CD14-positive monocyte (primary cell): ENCODE measurements around the gene VANGL1. TPM values are rescaled to one million over a fixed set of nuclear protein-coding genes. Genes with fewer than 3 reads are reported as not detected.
A peak's percentile ranks its signal among the peaks of the same experiment; 100 is the strongest.

Experiments
- DNase-seq, 3 donors: peaks; one replicate each; pipeline ENCODE4 v3.0.0-alpha.2; 2011 to 2022
- H2AFZ ChIP-seq: 2 replicates; pipeline ENCODE4 v1.6.0; 2012; ENCODE audit warnings: mild to moderate bottlenecking, low read depth, low read length, inconsistent platforms; ENCODE audit not compliant: insufficient read depth, poor library complexity, severe bottlenecking
- H3K27ac ChIP-seq, 2 donors: 1 replicate in 1 of 2; 2 replicates in 1 of 2; pipeline ENCODE4 v1.5.1; 2012 to 2013; ENCODE audit warnings: low read length in 2 of 2, control low read depth in 1 of 2, inconsistent platforms in 1 of 2, low read depth in 1 of 2, mild to moderate bottlenecking in 1 of 2
- H3K27me3 ChIP-seq, 2 donors: one replicate each; pipeline versions ENCODE4 v1.6.0 to v1.6.1; 2011 to 2013; ENCODE audit warnings: low read length in 2 of 2; ENCODE audit not compliant: control insufficient read depth in 2 of 2, insufficient read depth in 2 of 2
- H3K36me3 ChIP-seq, 2 donors: replicated peaks in 1 of 2; 1 replicate in 1 of 2; 2 replicates in 1 of 2; pipeline versions ENCODE4 v1.5.1 to v1.6.1; 2012 to 2013; ENCODE audit warnings: low read length in 2 of 2, control low read depth in 1 of 2, inconsistent platforms in 1 of 2, mild to moderate bottlenecking in 1 of 2; ENCODE audit not compliant: insufficient read depth in 2 of 2, control insufficient read depth in 1 of 2
- H3K4me1 ChIP-seq, 2 donors: 1 replicate in 1 of 2; 2 replicates in 1 of 2; pipeline versions ENCODE4 v1.5.1 to v1.6.1; 2012 to 2013; ENCODE audit warnings: low read length in 2 of 2, control low read depth in 1 of 2, inconsistent platforms in 1 of 2, mild to moderate bottlenecking in 1 of 2, moderate library complexity in 1 of 2; ENCODE audit not compliant: insufficient read depth in 2 of 2, control insufficient read depth in 1 of 2
- H3K4me2 ChIP-seq: replicated peaks from 2 replicates; pipeline ENCODE3; 2012; ENCODE audit warnings: low read length, moderate library complexity, mild to moderate bottlenecking; ENCODE audit not compliant: poor library complexity, severe bottlenecking; ENCODE audit errors: extremely low read depth
- H3K4me3 ChIP-seq, 3 experiments: fragments of 200-600 bp in 1 of 3; sonication (generic) in 1 of 3; replicated peaks in 1 of 3; 1 replicate in 2 of 3; 2 replicates in 1 of 3; pipeline ENCODE4 v1.5.1; 2011 to 2013; ENCODE audit warnings: low read length in 3 of 3, mild to moderate bottlenecking in 3 of 3, control low read depth in 2 of 3, low read depth in 2 of 3, inconsistent platforms in 1 of 3, moderate library complexity in 1 of 3
- H3K79me2 ChIP-seq: 2 replicates; pipeline ENCODE4 v1.6.0; 2012; ENCODE audit warnings: mild to moderate bottlenecking, control low read depth, inconsistent platforms, low read length, moderate library complexity; ENCODE audit not compliant: insufficient read depth
- H3K9ac ChIP-seq: 2 replicates; pipeline ENCODE4 v1.6.0; 2017; ENCODE audit warnings: low read length, mild to moderate bottlenecking; ENCODE audit not compliant: insufficient read depth, poor library complexity, severe bottlenecking
- H3K9me3 ChIP-seq, 2 donors: replicated peaks in 1 of 2; 1 replicate in 1 of 2; 2 replicates in 1 of 2; pipeline versions ENCODE4 v1.5.1 to v1.6.1; 2012 to 2013; ENCODE audit warnings: low read length in 2 of 2, control low read depth in 1 of 2; ENCODE audit not compliant: control insufficient read depth in 1 of 2, insufficient read depth in 1 of 2
- H4K20me1 ChIP-seq: 2 replicates; pipeline ENCODE4 v1.6.0; 2012; ENCODE audit warnings: mild to moderate bottlenecking, low read length, control low read depth, moderate library complexity; ENCODE audit not compliant: insufficient read depth
- H3K27ac Mint-ChIP-seq, 7 donors: one replicate each; pipeline ENCODE4 v1.8.0; 2020; ENCODE audit warnings: mild to moderate bottlenecking in 7 of 7, mixed read lengths in 7 of 7, moderate library complexity in 6 of 7, inconsistent platforms in 2 of 7
- H3K27me3 Mint-ChIP-seq, 3 donors: one replicate each; pipeline ENCODE4 v1.8.0; 2021 to 2022; ENCODE audit warnings: low read depth in 3 of 3, mild to moderate bottlenecking in 3 of 3, mixed read lengths in 3 of 3, moderate library complexity in 3 of 3, inconsistent platforms in 1 of 3
- H3K36me3 Mint-ChIP-seq, 2 donors: one replicate each; pipeline ENCODE4 v1.8.0; 2020; ENCODE audit warnings: mixed read lengths in 2 of 2, inconsistent platforms in 1 of 2, mild to moderate bottlenecking in 1 of 2
- H3K4me1 Mint-ChIP-seq: one replicate; pipeline ENCODE4 v1.8.0; 2020; ENCODE audit warnings: mild to moderate bottlenecking, mixed read lengths
- H3K4me3 Mint-ChIP-seq, 2 donors: one replicate each; pipeline ENCODE4 v1.8.0; 2020; ENCODE audit warnings: mild to moderate bottlenecking in 2 of 2, mixed read lengths in 2 of 2, moderate library complexity in 1 of 2
- H3K9me3 Mint-ChIP-seq, 7 donors: one replicate each; pipeline ENCODE4 v1.8.0; 2020 to 2022; ENCODE audit warnings: mixed read lengths in 7 of 7, mild to moderate bottlenecking in 6 of 7, moderate library complexity in 6 of 7, inconsistent platforms in 2 of 7
- WGBS: methylation state at CpG from one replicate; pipeline ENCODE4 v1.1.5; 2013; ENCODE audit warnings: missing lambda C conversion rate; ENCODE audit not compliant: insufficient coverage; 5-methylcytosine and 5-hydroxymethylcytosine counted together
- intact Hi-C, 2 donors: fragments of 100-400 bp; cut with micrococcal nuclease; formaldehyde crosslinking; loops; one replicate each; pipeline versions ENCODE4 v1.15.0 to v1.15.1; 2023
- polyA plus RNA-seq, 3 donors: library from polyadenylated mRNA; depleted of rRNA in 1 of 3; unstranded in 2 of 3; stranded (reverse) in 1 of 3; fragments of 300-500 nt in 2 of 3; fragments of >200 nt in 1 of 3; fragmentation: Illumina TruSeq in 2 of 3; gene quantifications; 1 replicate in 2 of 3; 2 replicates in 1 of 3; pipeline ENCODE4 v1.2.3, GENCODE V29; 2012 to 2021
- TF ChIP-seq, protein P1 (sequence below): fragments of 200-600 bp; IDR thresholded peaks from one replicate; pipeline ENCODE4 v1.8.0; 2022; ENCODE audit warnings: antibody characterized with exemption, mild to moderate bottlenecking

VANGL1 gene
- polyA plus RNA-seq, 3 donors = 0.67 to 2.0 (median 1.3) TPM

GRCh38 chr1:115640384-115640783, 1.4 kb upstream of the VANGL1 start:
- Histone ChIP-seq H2AFZ (no peak overlapping the region), H3K4me3 (no peak overlapping the region), H3K9ac (no peak overlapping the region), H4K20me1 (no peaks in the 10 kb centered on the region), H3K9me3 (peaks cover 15 to 16% of the 10 kb centered on the region in 2 donors), H3K4me1 (peaks cover 6 to 8% of the 10 kb centered on the region in 2 donors), H3K4me2 (no peak overlapping the region), H3K27me3 (peaks cover 8 to 13% of the 10 kb centered on the region in 2 donors), H3K79me2 (peaks cover 4% of the 10 kb centered on the region), H3K36me3 (no peaks in the 10 kb centered on the region), H3K27ac (no peak overlapping the region)
- Mint-ChIP-seq H3K4me1 (peaks cover 12% of the 10 kb centered on the region), H3K27me3 (peaks cover 20 to 30% (median 21%) of the 10 kb centered on the region in 3 donors), H3K9me3 (peaks cover 25 to 48% (median 36%) of the 10 kb centered on the region in 7 donors), H3K4me3 (peak overlapping the region in 1 of 2 donors; percentile 11), H3K36me3 (peaks cover 0 to 4% of the 10 kb centered on the region in 2 donors), H3K27ac (no peak overlapping the region)
- whole genome bisulfite sequencing = no CpG with 5 or more reads among the region's 1 CpG
- TF ChIP-seq, protein P1, sequence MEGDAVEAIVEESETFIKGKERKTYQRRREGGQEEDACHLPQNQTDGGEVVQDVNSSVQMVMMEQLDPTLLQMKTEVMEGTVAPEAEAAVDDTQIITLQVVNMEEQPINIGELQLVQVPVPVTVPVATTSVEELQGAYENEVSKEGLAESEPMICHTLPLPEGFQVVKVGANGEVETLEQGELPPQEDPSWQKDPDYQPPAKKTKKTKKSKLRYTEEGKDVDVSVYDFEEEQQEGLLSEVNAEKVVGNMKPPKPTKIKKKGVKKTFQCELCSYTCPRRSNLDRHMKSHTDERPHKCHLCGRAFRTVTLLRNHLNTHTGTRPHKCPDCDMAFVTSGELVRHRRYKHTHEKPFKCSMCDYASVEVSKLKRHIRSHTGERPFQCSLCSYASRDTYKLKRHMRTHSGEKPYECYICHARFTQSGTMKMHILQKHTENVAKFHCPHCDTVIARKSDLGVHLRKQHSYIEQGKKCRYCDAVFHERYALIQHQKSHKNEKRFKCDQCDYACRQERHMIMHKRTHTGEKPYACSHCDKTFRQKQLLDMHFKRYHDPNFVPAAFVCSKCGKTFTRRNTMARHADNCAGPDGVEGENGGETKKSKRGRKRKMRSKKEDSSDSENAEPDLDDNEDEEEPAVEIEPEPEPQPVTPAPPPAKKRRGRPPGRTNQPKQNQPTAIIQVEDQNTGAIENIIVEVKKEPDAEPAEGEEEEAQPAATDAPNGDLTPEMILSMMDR = no peak
- no peak for DNase-seq
- intact Hi-C loops = no loop called here

- peaks cover 12% of the 10 kb centered on the region for H3K4me1 Mint-ChIP-seq
- peaks cover 0 to 4% of the 10 kb centered on the region in 2 donors for H3K36me3 Mint-ChIP-seq
- H4K20me1 ChIP-seq = no peaks in the 10 kb centered on the region
- H3K4me3 Mint-ChIP-seq = peak overlapping the region; percentile 83 to 89
- peak in 2 of 3 donors; percentile 4 to 10 for DNase-seq
- H3K4me2 ChIP-seq = peak overlapping the region; percentile 98
- H3K27ac ChIP-seq = no peak overlapping the region
- WGBS = under 1% methylated on average over 67 of the region's 78 CpGs
- H3K27me3 ChIP-seq = peaks cover 8 to 13% of the 10 kb centered on the region in 2 donors
- H3K4me1 ChIP-seq = peaks cover 6 to 8% of the 10 kb centered on the region in 2 donors
- TF ChIP-seq, protein P1 = no peak
- peak overlapping the region; percentile 52 to 86 (median 79) for H3K4me3 ChIP-seq
- H3K27ac Mint-ChIP-seq = no peak overlapping the region
- H3K9ac ChIP-seq = peak overlapping the region; percentile 62
- peaks cover 15 to 23% (median 21%) of the 10 kb centered on the region in 3 donors for H3K27me3 Mint-ChIP-seq
- peaks cover 15 to 16% of the 10 kb centered on the region in 2 donors for H3K9me3 ChIP-seq
- no peaks in the 10 kb centered on the region for H3K36me3 ChIP-seq
- H3K9me3 Mint-ChIP-seq = peaks cover 14 to 33% (median 22%) of the 10 kb centered on the region in 7 donors
- peaks cover 4% of the 10 kb centered on the region for H3K79me2 ChIP-seq
- intact Hi-C loops = no loop called here
- peak overlapping the region; percentile 91 for H2AFZ ChIP-seq
Measured at GRCh38 chr1:115642168-115643072, 650 bp downstream of the VANGL1 start.
